ENCODE results near the gene LGALS9.

LGALS9 gene

GRCh38 chr17:27603880-27604794 lies 26.9 kb upstream of the LGALS9 start:
- no peak for DNase-seq

GRCh38 chr17:27605409-27605808 lies 25.6 kb upstream of the LGALS9 start:
- DNase-seq, result no peak

GRCh38 chr17:27607521-27608091 lies 23.4 kb upstream of the LGALS9 start:
- DNase-seq, result no peak

DNA sequence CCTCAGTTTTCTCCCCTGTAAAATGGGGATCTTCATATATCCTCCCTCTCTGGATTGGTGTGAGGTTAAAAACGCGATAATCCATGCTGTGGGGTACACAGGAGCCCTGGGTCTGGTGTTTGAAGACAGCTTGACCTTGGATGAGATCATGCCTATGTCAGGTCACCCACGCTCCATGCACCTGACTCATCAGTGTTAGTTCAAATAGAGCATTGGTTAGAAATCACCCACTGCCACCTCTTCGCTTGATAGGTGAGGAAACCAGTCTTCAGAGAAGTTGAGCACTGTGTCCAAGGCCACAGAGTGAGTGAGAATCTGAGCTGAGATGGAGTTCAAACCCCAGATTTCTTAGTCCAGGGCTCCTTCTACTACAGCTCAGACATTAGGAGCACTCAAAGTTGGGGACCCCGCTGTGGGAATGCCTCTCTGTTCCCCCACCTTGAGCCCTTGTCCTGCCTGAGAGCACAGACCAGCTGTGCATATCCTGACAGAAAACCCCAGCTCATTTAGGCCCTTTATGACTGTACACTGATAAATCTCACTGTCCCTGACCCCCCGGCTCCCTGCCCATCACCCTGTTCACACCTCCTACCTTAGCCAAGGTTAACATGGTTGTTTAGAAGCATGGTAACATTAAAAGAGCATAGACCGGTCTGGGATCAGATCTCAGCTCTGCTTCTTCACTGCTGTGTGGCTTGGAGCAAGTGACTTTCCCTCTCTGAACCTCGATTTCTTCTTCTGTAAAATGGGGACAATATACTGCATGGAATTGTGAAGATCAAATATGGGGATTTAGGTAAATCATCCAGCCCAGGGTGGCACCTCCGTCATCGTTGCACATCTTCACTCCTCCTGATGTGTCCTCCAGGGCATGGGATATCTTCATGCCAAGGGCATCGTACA lies 22.4 kb upstream of the LGALS9 start:
- no peak for DNase-seq

DNA sequence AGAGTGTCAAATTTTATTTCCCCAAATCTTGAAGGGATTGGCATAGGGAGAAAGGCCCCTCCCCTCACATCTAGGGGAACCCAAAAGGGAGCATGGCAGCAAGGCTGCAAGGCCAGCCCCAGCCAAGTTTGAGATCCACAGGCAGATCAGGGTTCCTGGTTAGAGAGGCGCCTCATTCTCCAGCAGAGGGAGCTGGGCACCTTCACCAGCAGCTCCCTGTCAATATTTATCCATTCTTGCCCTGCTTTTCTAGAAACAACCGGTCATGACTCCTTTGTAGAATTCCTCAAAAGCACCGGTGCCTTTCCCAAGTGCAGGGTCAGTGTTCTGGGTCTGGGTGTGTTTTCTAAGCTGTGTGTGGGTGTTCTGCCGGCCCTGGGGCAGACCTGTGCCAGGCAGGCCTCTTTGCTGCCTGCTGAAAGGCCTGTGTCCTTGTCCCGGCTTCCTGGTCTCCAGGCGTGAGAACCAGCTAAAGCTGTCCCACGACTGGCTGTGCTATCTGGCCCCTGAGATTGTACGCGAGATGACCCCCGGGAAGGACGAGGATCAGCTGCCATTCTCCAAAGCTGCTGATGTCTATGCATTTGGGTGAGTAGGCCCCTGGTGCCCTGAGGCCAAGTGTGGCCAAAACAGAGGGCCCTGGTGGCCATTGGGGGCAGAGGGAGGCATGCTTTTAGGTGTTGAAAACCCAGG lies 21.2 kb upstream of the LGALS9 start:
- no peak for DNase-seq

DNA sequence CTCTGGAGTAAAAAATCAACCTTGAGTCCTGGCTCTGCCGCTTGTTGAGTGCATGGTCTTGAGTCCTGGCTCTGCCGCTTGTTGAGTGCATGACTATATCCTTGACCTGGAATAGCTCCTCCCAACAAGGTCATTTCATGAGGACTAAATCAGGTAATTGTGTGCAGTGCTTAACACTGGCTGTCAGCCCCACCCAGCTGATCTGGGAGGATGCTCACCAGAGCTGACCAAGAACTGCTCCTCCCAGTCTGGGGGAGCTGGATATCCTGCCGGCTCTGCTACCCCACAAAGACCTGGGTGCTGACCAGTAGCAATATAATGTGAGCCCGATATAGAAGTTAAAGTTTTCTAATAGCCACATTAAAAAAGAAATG lies 20.7 kb upstream of the LGALS9 start:
- DNase-seq, result no peak

- no peak for DNase-seq
Measured at GRCh38 chr17:27612160-27612770, 18.7 kb upstream of the LGALS9 start.

DNA sequence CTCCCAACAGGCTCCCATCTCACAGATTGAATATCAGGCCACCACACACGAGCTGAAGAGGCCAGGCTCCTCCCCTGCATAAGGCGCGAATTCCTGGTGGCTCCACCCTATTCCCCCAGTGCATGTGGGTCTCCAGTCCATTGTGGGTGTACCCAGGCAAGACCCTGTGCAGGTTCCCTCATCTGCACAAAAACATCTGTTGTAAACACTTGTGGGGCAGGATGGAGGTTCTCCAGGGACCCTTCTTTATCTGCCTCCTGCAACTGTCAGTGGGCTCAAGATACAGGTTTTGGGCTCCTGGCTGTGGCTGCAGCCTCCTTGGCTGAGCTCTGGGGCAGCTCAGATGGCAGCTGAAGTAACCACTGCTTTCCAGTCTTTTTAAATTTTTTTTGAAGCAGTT lies 17.6 kb upstream of the LGALS9 start:
- no peak for DNase-seq

DNA sequence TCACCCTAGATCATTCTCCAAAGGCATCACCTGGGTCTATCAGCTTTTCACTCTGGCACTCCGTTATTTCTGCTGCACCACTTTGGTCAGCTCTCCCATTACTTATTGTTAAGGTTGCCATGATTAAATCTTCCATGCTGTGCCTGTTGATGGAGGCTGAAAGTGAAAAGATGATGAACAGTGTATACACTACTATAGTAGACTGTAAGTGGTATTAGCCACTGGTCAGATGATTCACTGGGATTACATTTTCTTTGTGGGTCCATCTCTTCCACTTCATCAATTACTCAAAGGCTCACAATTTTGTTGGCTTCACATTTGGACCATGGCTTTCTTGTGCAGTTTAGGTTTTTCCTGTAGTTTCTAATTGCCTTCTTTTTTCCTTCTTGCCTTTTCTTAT lies 15.9 kb upstream of the LGALS9 start:
- DNase-seq, result no peak

- DNase-seq, result no peak
Measured at GRCh38 chr17:27616414-27616813, 14.6 kb upstream of the LGALS9 start.

DNA sequence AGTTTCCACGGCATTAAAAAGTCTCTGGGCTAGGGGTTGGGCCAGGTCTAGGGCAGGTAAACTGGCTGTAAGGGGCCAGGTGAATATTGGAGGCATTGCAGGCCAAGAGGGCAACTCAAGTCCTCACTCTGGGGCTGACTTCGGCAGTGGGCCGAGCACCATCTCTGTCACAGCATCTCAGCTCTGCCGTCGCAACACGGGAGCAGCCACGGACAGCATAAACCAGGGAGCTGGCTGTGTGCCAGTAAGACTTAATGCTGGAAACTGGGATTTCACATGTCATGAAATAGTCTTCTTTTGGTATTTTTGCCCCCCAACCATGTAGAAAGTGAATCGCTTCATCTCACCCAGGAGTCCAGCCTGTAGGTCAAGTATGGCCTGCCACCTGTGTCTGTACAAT lies 12.6 kb upstream of the LGALS9 start:
- no peak for DNase-seq

- no peak for DNase-seq
Measured at GRCh38 chr17:27620721-27621120, 10.3 kb upstream of the LGALS9 start.

- DNase-seq, result no peak
Measured at GRCh38 chr17:27621536-27621935, 9.5 kb upstream of the LGALS9 start.

DNA sequence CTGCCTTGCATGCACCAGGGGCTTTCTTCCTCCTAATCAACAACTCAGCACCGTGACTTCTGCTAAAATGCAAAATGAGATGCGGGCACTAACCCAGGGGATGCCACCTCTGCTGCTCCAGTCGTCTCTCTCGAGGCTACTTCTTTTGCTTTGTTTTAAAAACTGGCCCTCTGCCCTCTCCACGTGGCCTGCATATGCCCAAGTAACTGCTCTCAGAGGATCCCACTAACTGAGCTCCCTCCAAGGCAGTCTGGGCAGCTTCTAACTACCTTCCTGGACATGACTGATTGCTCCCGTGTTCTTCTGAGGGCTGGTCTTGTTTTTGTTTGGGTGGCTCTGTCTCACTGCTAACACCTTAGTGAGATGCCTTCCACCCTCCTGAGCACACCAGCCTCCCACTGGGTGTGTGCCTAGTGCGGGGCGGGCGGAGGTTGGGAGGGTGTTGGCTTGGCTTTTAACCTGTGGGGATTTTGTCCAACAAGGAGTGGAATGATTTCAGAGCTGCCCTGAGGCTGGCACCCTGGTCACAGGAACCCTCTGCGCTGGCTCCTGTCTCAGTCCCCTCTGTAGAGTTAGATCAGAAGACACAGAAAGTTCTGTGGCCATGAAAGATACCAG lies 8.9 kb upstream of the LGALS9 start:
- DNase-seq, result no peak

- DNase-seq, result no peak
Measured at GRCh38 chr17:27622986-27623385, 8.0 kb upstream of the LGALS9 start.

DNA sequence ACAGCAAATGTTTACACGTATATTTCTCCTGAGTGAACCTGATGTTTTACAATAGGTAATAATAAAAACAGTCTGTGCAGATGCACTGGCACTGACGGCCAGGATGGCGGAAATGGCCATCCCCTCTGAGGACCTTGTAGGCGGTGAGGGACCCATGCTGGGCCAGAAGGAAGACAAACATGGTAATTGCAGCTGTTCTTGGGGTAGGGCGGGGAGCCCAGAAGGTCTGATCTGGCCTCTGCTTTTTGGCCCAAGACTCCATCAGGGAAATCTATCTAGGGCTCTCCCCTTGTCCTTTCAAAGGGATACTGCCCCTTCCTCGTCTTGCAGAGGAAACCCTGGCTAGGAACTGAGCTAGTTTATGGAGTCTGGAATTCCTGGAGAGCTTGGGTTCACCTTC lies 7.4 kb upstream of the LGALS9 start:
- no peak for DNase-seq

DNA sequence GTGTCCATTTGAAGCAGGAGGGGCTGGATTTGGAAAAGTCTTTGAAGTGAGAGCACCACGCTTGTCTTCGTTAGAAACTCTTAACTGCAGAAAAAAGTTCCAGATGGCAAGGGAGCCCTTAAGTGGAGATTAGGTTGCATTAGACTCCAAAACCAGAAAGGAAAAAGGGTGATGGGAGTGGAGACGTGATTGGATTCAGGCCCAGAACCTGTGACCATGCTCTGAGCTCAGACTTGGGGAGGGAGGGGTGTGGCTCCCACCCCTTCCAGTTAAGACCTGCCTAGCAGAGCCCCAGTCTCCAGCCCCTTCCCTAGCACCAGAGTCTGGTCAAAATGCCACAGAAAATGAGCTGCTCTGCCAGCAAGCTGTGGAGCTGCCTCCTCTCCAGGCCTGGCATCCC lies 6.4 kb upstream of the LGALS9 start:
- DNase-seq, result no peak

DNA sequence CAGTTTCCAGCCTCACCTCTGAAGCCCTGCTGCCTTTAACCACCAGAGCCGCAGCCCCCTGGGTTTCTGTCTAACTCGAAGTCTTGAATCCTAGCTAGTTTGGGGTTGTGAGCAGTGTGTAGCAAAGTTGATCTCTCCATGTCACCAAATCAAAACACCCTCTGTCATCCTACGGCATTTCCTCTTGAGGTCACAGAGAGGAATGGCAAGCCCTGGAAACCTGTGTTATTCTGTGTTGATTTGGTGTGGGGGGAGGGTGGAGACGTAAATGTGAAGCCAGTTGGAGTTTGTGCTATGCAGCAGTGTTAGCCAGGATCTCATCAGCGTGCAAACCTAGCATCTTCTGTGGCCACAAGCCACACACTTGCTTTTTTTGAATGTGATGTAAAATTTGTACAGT lies 5.1 kb upstream of the LGALS9 start:
- no peak for DNase-seq

GRCh38 chr17:27627514-27627913 lies 3.5 kb upstream of the LGALS9 start:
- no peak for DNase-seq

GRCh38 chr17:27628376-27628775 lies 2.6 kb upstream of the LGALS9 start:
- DNase-seq, result no peak

GRCh38 chr17:27629260-27629659 lies 1.7 kb upstream of the LGALS9 start:
- DNase-seq, result peak; percentile 17

- no peak for DNase-seq
Measured at GRCh38 chr17:27631411-27631760, 398 bp downstream of the LGALS9 start.

Data from NCI-H226 (cell line).